Mucosa of stomach (tissue), 1 donor: ENCODE measurements around the gene PPM1K.

Source experiments
- H3K27me3 ChIP-seq: one replicate; pipeline ENCODE4 v1.7.0; 2013; ENCODE audit warnings: mild to moderate bottlenecking, low read length; ENCODE audit not compliant: control insufficient read depth, insufficient read depth
- H3K36me3 ChIP-seq: one replicate; pipeline ENCODE4 v1.7.0; 2013; ENCODE audit warnings: low read length; ENCODE audit not compliant: control insufficient read depth, insufficient read depth
- H3K4me1 ChIP-seq: one replicate; pipeline ENCODE4 v1.7.0; 2013; ENCODE audit warnings: mild to moderate bottlenecking, low read length; ENCODE audit not compliant: control insufficient read depth, insufficient read depth
- H3K4me3 ChIP-seq: one replicate; pipeline ENCODE4 v1.7.0; 2013; ENCODE audit warnings: low read length
- H3K9ac ChIP-seq: one replicate; pipeline ENCODE4 v1.7.0; 2013; ENCODE audit warnings: mild to moderate bottlenecking, low read length, moderate library complexity
- H3K9me3 ChIP-seq: one replicate; pipeline ENCODE4 v1.7.0; 2013; ENCODE audit warnings: mild to moderate bottlenecking, low read length, moderate library complexity; ENCODE audit not compliant: control insufficient read depth
- donor health status: Pancreatic carcinoma.

Gene PPM1K

DNA sequence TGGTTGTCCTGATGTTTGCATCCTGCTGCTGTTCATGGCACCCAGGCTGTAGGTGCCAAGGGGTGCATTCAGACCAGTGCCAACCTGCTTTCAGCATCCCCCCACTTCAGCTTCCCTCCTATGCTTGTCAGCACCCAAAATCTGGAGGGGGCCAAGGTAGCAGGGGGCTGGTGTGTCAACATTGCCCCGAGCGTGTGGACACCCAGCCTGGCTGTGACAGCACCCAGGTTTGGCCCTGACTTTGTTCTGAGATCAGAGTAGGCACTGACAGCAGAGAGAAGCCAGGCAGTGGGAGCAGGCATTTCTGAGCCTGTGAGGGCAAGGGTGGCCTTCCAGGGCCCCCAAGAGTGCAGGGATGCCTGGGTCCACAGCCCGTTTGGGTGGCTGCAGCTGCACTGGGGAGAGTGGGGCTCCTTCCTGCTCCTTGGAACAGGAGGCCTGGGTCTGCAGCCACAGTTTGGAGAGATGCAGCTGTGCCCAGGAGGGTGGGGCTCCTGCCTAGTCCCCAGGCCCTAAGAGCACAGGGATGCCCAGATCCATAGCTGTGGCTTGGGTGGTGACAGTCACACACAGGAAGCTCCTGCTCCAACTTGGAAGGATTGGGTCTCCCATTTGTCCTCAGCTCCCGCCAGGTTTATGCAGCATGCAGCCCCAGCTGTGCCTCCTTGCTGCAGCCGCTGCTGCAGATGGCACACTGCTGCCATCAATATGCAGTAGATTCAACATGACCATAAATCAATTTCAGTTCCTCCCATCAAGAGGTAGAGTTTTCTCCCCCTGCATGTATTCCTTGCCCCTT is 12.3 kb upstream of the PPM1K start:
- H3K4me1 ChIP-seq = no peaks in the 10 kb centered on the region
- no peaks in the 10 kb centered on the region for H3K36me3 ChIP-seq
- no peak overlapping the region for H3K9ac ChIP-seq
- no peaks in the 10 kb centered on the region for H3K27me3 ChIP-seq
- no peak overlapping the region for H3K4me3 ChIP-seq
- H3K9me3 ChIP-seq = no peaks in the 10 kb centered on the region

DNA sequence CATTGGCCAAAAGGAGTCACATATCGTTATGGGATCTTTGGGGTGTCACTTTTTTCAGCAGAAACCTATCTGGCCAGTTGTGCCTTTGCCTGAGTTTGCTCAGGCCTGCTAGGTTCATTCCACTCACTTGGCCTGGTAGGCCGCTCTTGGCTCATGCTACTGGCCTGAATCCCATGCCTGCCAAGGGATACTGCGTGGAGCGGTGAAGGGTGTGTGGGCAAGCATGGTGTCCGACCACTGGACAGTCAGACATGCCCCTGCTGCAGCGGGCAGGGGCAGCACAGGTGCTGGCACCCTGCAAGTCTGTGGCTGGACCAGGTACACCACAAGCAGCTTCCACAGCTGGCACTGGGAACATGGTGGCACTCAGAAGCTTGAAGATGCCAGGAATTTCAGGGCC is 11.3 kb upstream of the PPM1K start:
- H3K4me1 ChIP-seq = no peaks in the 10 kb centered on the region
- no peak overlapping the region for H3K9ac ChIP-seq
- H3K27me3 ChIP-seq = no peaks in the 10 kb centered on the region
- no peak overlapping the region for H3K4me3 ChIP-seq
- H3K36me3 ChIP-seq = no peaks in the 10 kb centered on the region
- H3K9me3 ChIP-seq = no peaks in the 10 kb centered on the region

DNA sequence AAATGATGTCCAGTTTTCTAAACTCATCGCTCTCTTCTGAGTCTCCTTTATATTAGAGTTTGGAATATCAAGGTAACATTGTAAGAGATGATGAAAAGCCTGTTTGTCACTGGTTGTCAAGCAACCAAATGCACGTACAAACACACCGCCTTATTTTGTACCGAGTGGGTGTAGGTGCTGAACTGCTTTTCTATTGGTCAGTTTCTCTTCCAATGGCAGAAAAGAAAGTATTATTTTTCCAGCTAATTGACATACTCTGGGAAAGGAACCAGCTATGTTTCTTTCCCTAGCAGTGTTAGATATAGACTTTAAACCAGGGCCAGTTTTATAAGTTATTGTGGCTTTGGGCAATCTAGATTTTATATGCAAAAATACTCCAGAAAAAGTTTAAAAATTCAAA is 6.6 kb upstream of the PPM1K start:
- Histone ChIP-seq H3K36me3 (no peaks in the 10 kb centered on the region), H3K9me3 (no peaks in the 10 kb centered on the region), H3K4me1 (no peaks in the 10 kb centered on the region), H3K4me3 (no peak overlapping the region), H3K27me3 (no peaks in the 10 kb centered on the region), H3K9ac (no peak overlapping the region)

DNA sequence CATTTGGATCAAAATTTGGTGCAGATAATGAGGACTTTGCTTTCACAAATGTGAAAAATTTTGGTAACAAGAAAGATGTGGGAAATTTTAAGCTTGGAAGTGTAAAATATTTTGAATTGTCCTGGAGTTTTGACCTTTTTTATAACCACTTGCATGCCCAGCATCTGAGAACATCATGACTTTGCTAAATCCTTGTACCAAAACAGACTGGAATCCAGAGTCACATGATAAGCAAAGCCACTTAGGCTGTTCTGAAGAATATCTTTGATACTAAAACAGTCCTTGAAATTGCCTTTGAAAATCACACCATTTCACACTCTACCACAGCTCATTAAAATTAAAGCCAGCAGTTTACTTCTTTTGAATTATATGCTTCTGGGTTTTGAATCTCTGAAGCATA is 2.5 kb upstream of the PPM1K start:
- H3K4me3 ChIP-seq = no peak overlapping the region
- no peak overlapping the region for H3K9ac ChIP-seq
- H3K36me3 ChIP-seq = no peaks in the 10 kb centered on the region
- H3K4me1 ChIP-seq = no peaks in the 10 kb centered on the region
- no peaks in the 10 kb centered on the region for H3K9me3 ChIP-seq
- no peaks in the 10 kb centered on the region for H3K27me3 ChIP-seq

GRCh38 chr4:88285235-88285653 is 883 bp upstream of the PPM1K start:
- Histone ChIP-seq H3K9me3 (no peaks in the 10 kb centered on the region), H3K27me3 (no peaks in the 10 kb centered on the region), H3K4me3 (peak overlapping the region; percentile 54), H3K4me1 (no peaks in the 10 kb centered on the region), H3K36me3 (no peaks in the 10 kb centered on the region), H3K9ac (peak overlapping the region; percentile 71)

DNA sequence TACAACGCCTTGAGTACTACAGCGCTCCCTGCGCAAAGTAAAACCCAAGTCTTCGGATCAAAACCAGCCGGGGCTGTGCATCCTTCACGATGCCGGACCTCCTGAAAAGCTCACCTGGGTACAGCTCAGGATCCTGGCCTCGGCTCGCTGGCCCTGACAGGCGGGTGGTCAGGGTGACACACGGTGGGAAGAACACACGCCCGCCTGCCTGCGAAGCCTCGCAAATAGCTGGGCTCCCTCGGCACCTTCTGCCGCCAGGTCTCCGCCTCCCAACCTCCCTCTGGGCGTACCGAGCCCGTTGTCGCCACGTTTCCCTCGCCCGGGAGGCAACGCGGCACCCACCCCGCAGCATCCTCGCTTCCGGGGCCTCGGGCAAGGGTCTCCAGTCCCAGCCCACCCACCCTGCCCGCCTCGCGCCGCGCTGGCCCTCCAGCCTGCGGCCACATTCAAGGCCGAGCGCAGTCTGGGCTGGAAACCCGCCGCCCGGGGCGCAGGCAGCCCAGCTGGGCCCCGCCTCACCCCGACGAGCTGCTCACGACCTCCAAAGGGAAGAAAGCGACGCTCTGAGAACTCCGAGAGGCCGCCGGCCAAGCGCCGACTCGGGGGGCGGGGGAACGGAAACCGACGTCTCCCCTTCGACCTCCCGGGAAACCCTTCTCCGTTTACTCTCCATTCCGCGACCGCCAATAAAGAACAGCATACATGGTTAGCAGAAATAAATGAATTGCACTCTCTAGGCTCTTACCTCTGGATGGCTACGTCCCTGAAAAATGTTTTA is 511 bp downstream of the PPM1K start:
- peak overlapping the region; percentile 79 for H3K9ac ChIP-seq
- no peaks in the 10 kb centered on the region for H3K36me3 ChIP-seq
- no peaks in the 10 kb centered on the region for H3K4me1 ChIP-seq
- H3K9me3 ChIP-seq = no peaks in the 10 kb centered on the region
- peak overlapping the region; percentile 83 for H3K4me3 ChIP-seq
- no peaks in the 10 kb centered on the region for H3K27me3 ChIP-seq

DNA sequence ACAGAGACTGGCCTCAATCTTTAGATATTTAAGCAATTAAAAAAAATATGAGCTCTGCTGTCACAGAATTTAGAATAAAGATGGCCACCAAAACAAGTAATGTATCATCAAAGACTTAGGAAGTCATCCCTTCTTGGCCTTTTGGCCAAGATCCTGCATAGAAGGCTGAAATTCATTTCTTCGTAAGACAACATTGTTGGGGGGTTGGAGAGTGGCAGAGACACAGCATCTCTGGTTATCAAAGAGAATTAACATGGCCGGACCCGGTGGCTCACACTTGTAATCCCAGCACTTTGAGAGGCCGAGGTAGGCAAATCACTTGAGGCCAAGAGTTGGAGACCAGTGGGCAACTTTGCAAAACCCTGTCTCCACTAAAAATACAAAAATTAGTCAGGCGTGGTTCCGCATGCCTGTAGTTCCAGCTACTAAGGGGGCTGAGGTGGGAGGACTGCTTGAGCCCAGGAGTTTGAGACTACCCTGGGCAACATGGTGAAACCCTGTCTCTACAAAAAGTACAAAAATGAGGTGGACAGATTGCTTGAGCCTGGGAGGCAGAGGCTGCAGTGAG is 4.0 kb downstream of the PPM1K start:
- no peaks in the 10 kb centered on the region for H3K36me3 ChIP-seq
- no peaks in the 10 kb centered on the region for H3K4me1 ChIP-seq
- no peaks in the 10 kb centered on the region for H3K9me3 ChIP-seq
- no peak overlapping the region for H3K9ac ChIP-seq
- H3K4me3 ChIP-seq = no peak overlapping the region
- no peaks in the 10 kb centered on the region for H3K27me3 ChIP-seq

- H3K36me3 ChIP-seq = no peaks in the 10 kb centered on the region
- no peaks in the 10 kb centered on the region for H3K4me1 ChIP-seq
- no peak overlapping the region for H3K4me3 ChIP-seq
- H3K9me3 ChIP-seq = no peaks in the 10 kb centered on the region
- no peaks in the 10 kb centered on the region for H3K27me3 ChIP-seq
- no peak overlapping the region for H3K9ac ChIP-seq
These were observed 6.6 kb downstream of the PPM1K start for GRCh38 chr4:88277711-88278225.

DNA sequence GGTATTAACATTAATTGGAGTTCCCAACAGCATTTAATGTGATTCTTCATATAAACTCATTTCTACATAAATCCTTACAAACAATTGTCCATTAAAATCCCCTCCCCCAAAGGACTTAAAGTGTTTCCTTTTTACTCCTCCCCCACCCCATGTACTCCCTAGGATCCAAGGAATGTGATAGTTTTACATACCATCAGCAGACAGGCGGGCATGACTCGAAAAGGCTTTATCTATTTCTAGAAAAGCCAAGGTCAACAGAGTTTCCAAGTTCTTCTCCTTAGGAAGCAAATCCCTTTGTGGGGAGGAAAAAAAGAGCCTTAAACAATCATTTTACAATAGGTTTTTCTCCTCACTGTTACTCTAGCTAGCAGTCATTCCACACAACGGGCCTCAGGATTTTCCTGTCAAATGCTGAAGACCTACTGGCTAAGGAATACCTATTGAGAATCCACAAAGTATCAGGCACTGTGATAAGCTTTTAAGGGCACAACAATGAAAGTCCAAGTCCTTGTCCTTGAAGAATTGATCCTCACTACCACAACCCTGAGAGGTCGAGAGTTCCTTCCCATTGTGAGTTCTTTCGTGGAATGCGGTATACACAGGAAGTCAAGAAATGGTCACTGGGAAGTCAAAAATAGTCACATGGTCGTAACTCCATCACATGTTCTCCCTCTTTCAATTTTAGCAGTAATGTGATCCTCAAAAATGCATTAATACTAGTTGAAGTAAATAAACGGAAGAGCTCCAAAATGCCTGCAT is 7.2 kb downstream of the PPM1K start:
- no peaks in the 10 kb centered on the region for H3K27me3 ChIP-seq
- H3K4me1 ChIP-seq = no peaks in the 10 kb centered on the region
- H3K36me3 ChIP-seq = no peaks in the 10 kb centered on the region
- no peak overlapping the region for H3K4me3 ChIP-seq
- no peak overlapping the region for H3K9ac ChIP-seq
- no peaks in the 10 kb centered on the region for H3K9me3 ChIP-seq

- no peak overlapping the region for H3K9ac ChIP-seq
- H3K4me1 ChIP-seq = no peaks in the 10 kb centered on the region
- H3K27me3 ChIP-seq = no peaks in the 10 kb centered on the region
- no peaks in the 10 kb centered on the region for H3K36me3 ChIP-seq
- no peaks in the 10 kb centered on the region for H3K9me3 ChIP-seq
- no peak overlapping the region for H3K4me3 ChIP-seq
These were observed 8.3 kb downstream of the PPM1K start for GRCh38 chr4:88275949-88276515.

DNA sequence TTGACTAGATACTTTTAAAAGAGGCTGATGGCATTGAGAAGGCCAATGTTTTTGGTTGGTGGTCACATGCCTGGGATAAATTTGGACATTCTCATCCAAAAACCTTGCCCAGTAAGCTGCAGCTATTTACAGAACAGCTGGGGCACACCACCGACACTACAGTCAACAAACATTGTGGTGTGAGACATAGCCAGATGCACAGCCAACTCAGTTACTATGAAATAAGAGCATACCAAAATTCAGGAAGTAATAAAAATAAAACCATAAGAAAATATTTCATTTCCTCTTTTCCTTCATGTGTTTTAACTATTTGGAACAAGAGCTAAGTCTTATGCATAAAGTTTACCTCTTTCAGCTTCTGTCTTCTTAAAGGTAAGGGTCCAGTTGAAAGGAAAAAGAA is 8.8 kb downstream of the PPM1K start:
- Histone ChIP-seq H3K27me3 (no peaks in the 10 kb centered on the region), H3K4me1 (no peaks in the 10 kb centered on the region), H3K4me3 (no peak overlapping the region), H3K9ac (no peak overlapping the region), H3K36me3 (no peaks in the 10 kb centered on the region), H3K9me3 (no peaks in the 10 kb centered on the region)
